Measurements from ENCODE around the gene PHACTR4. TPM values are rescaled to one million over a fixed set of nuclear protein-coding genes. Genes with fewer than 3 reads are reported as not detected.

Gene PHACTR4
- total and polyA plus RNA-seq, 2 of the 13 experiments (the other 11 are each of a cell fraction or from before 2014, with no cell fraction given): 13.9 to 17.1 TPM

- TF ChIP-seq MTA3 (CRISPR knock-in tag; IDR thresholded peaks at IDR 0.05) (no peak), ZNF329 (CRISPR knock-in tag; IDR thresholded peaks at IDR 0.05; ENCODE audit: low read depth) (peak; percentile 57; the same call in 1 of the 2 replicates), ZBTB34 (CRISPR knock-in tag; IDR thresholded peaks at IDR 0.05) (no peak), SOX6 (IDR thresholded peaks at IDR 0.05) (no peak), SOX6 (CRISPR knock-in tag; IDR thresholded peaks at IDR 0.05) (peak; percentile 60), MED1 (CRISPR knock-in tag; IDR thresholded peaks at IDR 0.05) (peak; percentile 49; the same call in 1 of the 2 replicates), CBX5 (CRISPR knock-in tag; IDR thresholded peaks at IDR 0.05; ENCODE audit: borderline replicate concordance) (peak; percentile 44; the same call in 1 of the 2 replicates), HDAC6 (IDR thresholded peaks at IDR 0.05; ENCODE audit: low read depth, low read length) (no peak), ZNF256 (CRISPR knock-in tag; conservative IDR thresholded peaks at IDR 0.05) (0 out of 2 replicates have a peak, but pooled peaks have one; percentile 72), RFXANK (CRISPR knock-in tag; IDR thresholded peaks at IDR 0.05) (peak; percentile 38), ZBTB39 (CRISPR knock-in tag; IDR thresholded peaks at IDR 0.05) (peak; percentile 73; the same call in 1 of the 2 replicates), ZFP90 (CRISPR knock-in tag; IDR thresholded peaks at IDR 0.05; ENCODE audit: borderline replicate concordance) (peak; percentile 44; the same call in 1 of the 2 replicates), AFF4 (CRISPR knock-in tag; IDR thresholded peaks at IDR 0.05) (no peak; the same call in 1 of the 2 replicates), JUN (CRISPR knock-in tag; IDR thresholded peaks at IDR 0.05) (no peak), HMGA1 (CRISPR knock-in tag; conservative IDR thresholded peaks at IDR 0.05) (no peak), KDM6A (CRISPR knock-in tag; IDR thresholded peaks at IDR 0.05; ENCODE audit: low read depth) (peak; percentile 36; the same call in 1 of the 2 replicates), ZNF124 (CRISPR knock-in tag; IDR thresholded peaks at IDR 0.05) (no peak; the same call in 1 of the 2 replicates), MYPOP (CRISPR knock-in tag; IDR thresholded peaks at IDR 0.05) (peak; percentile 64; the same call in 1 of the 2 replicates), FOXP1 (IDR thresholded peaks at IDR 0.05) (no peak), FOXP1 (CRISPR knock-in tag; IDR thresholded peaks at IDR 0.05) (peak; percentile 4; the same call in 1 of the 2 replicates), ZFP36L2 (CRISPR knock-in tag; IDR thresholded peaks at IDR 0.05) (no peak), DNMT1 (CRISPR knock-in tag; IDR thresholded peaks at IDR 0.05) (0 out of 2 replicates have a peak, but pooled peaks have one; percentile 33), KLF12 (CRISPR knock-in tag; IDR thresholded peaks at IDR 0.05; ENCODE audit: borderline replicate concordance) (peak; percentile 32; the same call in 1 of the 2 replicates)
These were observed at the start of gene PHACTR4 (continued) for GRCh38 chr1:28369371-28370238.
